ENCODE data around the gene COL5A2. TPM values are rescaled to one million over a fixed set of nuclear protein-coding genes. Genes with fewer than 3 reads are reported as not detected.

COL5A2 gene
- total and polyA plus RNA-seq, 2 donors (not counting 3 experiments of a cell fraction or from before 2014, with no cell fraction given): 47.4 to 123 TPM

- H3K9ac ChIP-seq (replicated peaks; ENCODE audit: extremely low read depth, insufficient read depth, low read length): no peak overlapping the region
- intact Hi-C loops (cut with micrococcal nuclease) (no loop called here), dilution Hi-C loops (cut with MboI; ENCODE audit: extremely low pct_ligation_motif_present, low sequenced_read_pairs) (no loop called here)
- POLR2A ChIA-PET: no interaction called here
- DNase-seq (ENCODE audit: low read depth, low spot score) (no peak), FAIRE-seq (no peak)
- no peaks in the 10 kb centered on the region for H3K4me1 ChIP-seq (ENCODE audit: control insufficient read depth, extremely low read depth, insufficient read depth, low read length)
- H3K9me3 ChIP-seq (replicated peaks; ENCODE audit: control insufficient read depth, insufficient read depth, low read length): no peaks in the 10 kb centered on the region
- H3K27ac ChIP-seq (ENCODE audit: insufficient read depth, low read depth, low read length): no peak overlapping the region
- peaks cover 12% of the 10 kb centered on the region for H3K79me2 ChIP-seq (ENCODE audit: control insufficient read depth, insufficient read depth, low read length)
- no peak overlapping the region for H3K4me3 ChIP-seq (replicated peaks in 1 of 3; ENCODE audit: insufficient read depth in 1 of 3, low read depth in 1 of 3, low read length in 3 of 3)
- no peak overlapping the region for H3K4me2 ChIP-seq (ENCODE audit: insufficient read depth, low read length)
- H3K9me1 ChIP-seq (replicated peaks; ENCODE audit: control insufficient read depth, extremely low read depth, insufficient read depth, low read length): no peaks in the 10 kb centered on the region
- H2AFZ ChIP-seq (ENCODE audit: low read depth, low read length): no peak overlapping the region
- CTCF ChIA-PET: interaction anchor here (1.8 kb wide), 1 partner anchor 13 kb away, joined by 5 read pairs; no protein-coding TSS in a partner anchor
- H4K20me1 ChIP-seq (replicated peaks; ENCODE audit: control insufficient read depth, extremely low read depth, insufficient read depth, low read length): no peaks in the 10 kb centered on the region
- no peaks in the 10 kb centered on the region for H3K27me3 ChIP-seq (ENCODE audit: control insufficient read depth in 2 of 2, insufficient read depth in 2 of 2, low read length in 2 of 2)
- no TSS peak for BruUV-seq (replicated peaks)
- TF ChIP-seq MAX (IDR thresholded peaks at IDR 0.05; ENCODE audit: insufficient read depth, insufficient read length) (no peak), JUN (IDR thresholded peaks at IDR 0.05; ENCODE audit: borderline replicate concordance, insufficient read depth, insufficient read length, low read depth) (no peak), POLR2AphosphoS5 (IDR thresholded peaks at IDR 0.05; ENCODE audit: insufficient read depth, low read depth, low read length) (no peak), FOS (IDR thresholded peaks at IDR 0.05; ENCODE audit: borderline replicate concordance, insufficient read depth, low read length) (no peak), CTCF (IDR thresholded peaks at IDR 0.05; ENCODE audit: extremely low read depth in 1 of 2, insufficient read depth in 1 of 2, low read depth in 1 of 2, low read length in 2 of 2) (no peak), EZH2 (IDR thresholded peaks at IDR 0.05; ENCODE audit: borderline replicate concordance, low read depth, low read length, severe bottlenecking) (no peak), POLR2A (IDR thresholded peaks at IDR 0.05; ENCODE audit: low read depth, low read length) (no peak), MYC (IDR thresholded peaks at IDR 0.05; ENCODE audit: low read depth, low read length) (no peak)
- no peaks in the 10 kb centered on the region for H3K36me3 ChIP-seq (ENCODE audit: control insufficient read depth in 2 of 2, extremely low read depth in 1 of 2, insufficient read depth in 2 of 2, low read length in 2 of 2)
Measured at GRCh38 chr2:189147989-189148388, 31.6 kb downstream of the COL5A2 start.

All from endothelial cell of umbilical vein (primary cell).